Glutamatergic neuron (in vitro differentiated cells): ENCODE data around the gene SECISBP2. TPM values are rescaled to one million over a fixed set of nuclear protein-coding genes. Genes with fewer than 3 reads are reported as not detected.

Experiments
- DNase-seq: peaks from one replicate; pipeline ENCODE4 v3.0.0; 2022
- H3K27ac Mint-ChIP-seq: one replicate; pipeline ENCODE4 v1.8.0; 2020; ENCODE audit warnings: mild to moderate bottlenecking, mixed read lengths, inconsistent platforms; ENCODE audit not compliant: unreplicated experiment
- H3K27me3 Mint-ChIP-seq: one replicate; pipeline ENCODE4 v1.8.0; 2020; ENCODE audit warnings: mild to moderate bottlenecking, moderate library complexity, mixed read lengths, inconsistent platforms; ENCODE audit not compliant: unreplicated experiment
- H3K36me3 Mint-ChIP-seq: one replicate; pipeline ENCODE4 v1.8.0; 2020; ENCODE audit warnings: mild to moderate bottlenecking, mixed read lengths, inconsistent platforms; ENCODE audit not compliant: unreplicated experiment
- H3K4me1 Mint-ChIP-seq: one replicate; pipeline ENCODE4 v1.8.0; 2020; ENCODE audit warnings: mild to moderate bottlenecking, low read depth, mixed read lengths, inconsistent platforms; ENCODE audit not compliant: unreplicated experiment
- H3K4me3 Mint-ChIP-seq: one replicate; pipeline ENCODE4 v1.8.0; 2020; ENCODE audit warnings: mild to moderate bottlenecking, mixed read lengths, inconsistent platforms; ENCODE audit not compliant: unreplicated experiment
- H3K9me3 Mint-ChIP-seq: one replicate; pipeline ENCODE4 v1.8.0; 2020; ENCODE audit warnings: mild to moderate bottlenecking, moderate library complexity, mixed read lengths, inconsistent platforms; ENCODE audit not compliant: unreplicated experiment
- microRNA-seq: library from miRNA; unstranded; fragments of <30 nt; microRNA quantifications from one replicate; pipeline ENCODE4, GENCODE V29; 2020; ENCODE audit not compliant: unreplicated experiment
- total RNA-seq: library from RNA; stranded (reverse); fragmentation: NEBNext Ultra II Directional; extraction: Animal tissue kit (Norgen Biotek cat#: 25700); gene quantifications from one replicate; pipeline ENCODE4 v1.2.1, GENCODE V29; 2021; ENCODE audit not compliant: unreplicated experiment
- TF ChIP-seq, protein P1 (sequence below): fragments of 200-600 bp; sonication (generic); IDR thresholded peaks from one replicate; pipeline ENCODE4 v1.5.0; 2021; ENCODE audit not compliant: partially characterized antibody, unreplicated experiment

The SECISBP2 gene
- total RNA-seq, 1 donor from 2014 or later, result 86.4 TPM

DNA sequence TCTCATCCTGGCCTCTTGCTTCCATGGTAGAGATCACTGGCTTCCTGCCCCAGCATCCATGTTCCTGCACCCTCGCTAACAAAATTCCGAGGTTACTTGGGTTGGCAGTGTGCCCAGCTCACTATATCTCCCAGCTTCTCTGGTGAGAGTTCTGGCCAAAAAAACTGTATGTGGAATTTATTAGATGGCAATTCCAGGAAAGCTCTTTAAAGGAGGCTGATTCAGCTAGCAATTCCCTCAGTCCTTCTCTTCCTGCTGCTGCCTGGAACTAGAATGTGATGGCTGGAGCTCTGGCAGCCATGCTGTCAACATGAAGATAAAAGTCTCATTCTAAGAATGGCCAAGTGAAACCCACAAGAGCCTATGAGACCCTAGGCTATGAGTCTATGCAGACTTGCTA, 88.8 kb downstream of the SECISBP2 start:
- TF ChIP-seq, protein P1, sequence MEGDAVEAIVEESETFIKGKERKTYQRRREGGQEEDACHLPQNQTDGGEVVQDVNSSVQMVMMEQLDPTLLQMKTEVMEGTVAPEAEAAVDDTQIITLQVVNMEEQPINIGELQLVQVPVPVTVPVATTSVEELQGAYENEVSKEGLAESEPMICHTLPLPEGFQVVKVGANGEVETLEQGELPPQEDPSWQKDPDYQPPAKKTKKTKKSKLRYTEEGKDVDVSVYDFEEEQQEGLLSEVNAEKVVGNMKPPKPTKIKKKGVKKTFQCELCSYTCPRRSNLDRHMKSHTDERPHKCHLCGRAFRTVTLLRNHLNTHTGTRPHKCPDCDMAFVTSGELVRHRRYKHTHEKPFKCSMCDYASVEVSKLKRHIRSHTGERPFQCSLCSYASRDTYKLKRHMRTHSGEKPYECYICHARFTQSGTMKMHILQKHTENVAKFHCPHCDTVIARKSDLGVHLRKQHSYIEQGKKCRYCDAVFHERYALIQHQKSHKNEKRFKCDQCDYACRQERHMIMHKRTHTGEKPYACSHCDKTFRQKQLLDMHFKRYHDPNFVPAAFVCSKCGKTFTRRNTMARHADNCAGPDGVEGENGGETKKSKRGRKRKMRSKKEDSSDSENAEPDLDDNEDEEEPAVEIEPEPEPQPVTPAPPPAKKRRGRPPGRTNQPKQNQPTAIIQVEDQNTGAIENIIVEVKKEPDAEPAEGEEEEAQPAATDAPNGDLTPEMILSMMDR, result no peak
- no peak for DNase-seq
- Mint-ChIP-seq H3K27me3 (peaks cover 21% of the 10 kb centered on the region), H3K4me1 (peaks cover 33% of the 10 kb centered on the region), H3K4me3 (no peak overlapping the region), H3K36me3 (peaks cover 16% of the 10 kb centered on the region), H3K27ac (no peak overlapping the region), H3K9me3 (peaks cover 17% of the 10 kb centered on the region)

DNA sequence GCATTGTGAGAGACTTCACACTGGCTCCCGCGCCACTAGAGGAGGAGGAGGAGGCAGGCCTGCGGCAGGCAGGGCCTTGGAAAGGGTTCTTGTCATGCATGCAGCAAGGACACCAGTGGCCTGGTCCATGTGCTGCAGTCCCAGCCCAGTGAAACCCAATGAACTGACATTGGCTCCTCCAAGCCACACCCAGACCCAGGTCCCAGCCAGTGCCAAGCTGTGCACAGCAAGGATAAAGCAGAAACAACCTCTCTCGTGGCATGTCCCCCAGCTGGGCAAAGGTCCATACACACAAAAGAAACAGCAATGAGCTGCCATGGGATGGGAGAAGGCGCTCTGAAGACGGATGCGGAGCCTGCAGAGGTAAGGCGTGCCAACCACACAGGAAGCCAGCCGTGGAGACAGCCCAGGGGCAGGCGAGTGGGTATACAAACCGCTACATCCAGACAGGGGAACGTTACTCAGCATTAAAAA, 90.4 kb downstream of the SECISBP2 start:
- no peak overlapping the region for H3K27ac Mint-ChIP-seq
- no peak for DNase-seq
- peaks cover 23% of the 10 kb centered on the region for H3K27me3 Mint-ChIP-seq
- peaks cover 16% of the 10 kb centered on the region for H3K36me3 Mint-ChIP-seq
- H3K4me1 Mint-ChIP-seq, result peaks cover 44% of the 10 kb centered on the region
- H3K9me3 Mint-ChIP-seq, result peaks cover 22% of the 10 kb centered on the region
- no peak overlapping the region for H3K4me3 Mint-ChIP-seq
- TF ChIP-seq, protein P1, result no peak

Small RNA genes lying within 50 kb of the gene (microRNA-seq; reads per million reads assigned to microRNA genes)
- 0.55 reads per million for gene MIR3153

Other genes with a start within 250 kb of the SECISBP2 start
- 0.83 TPM for gene SHC3, start 139.7 kb upstream of the SECISBP2 start, total RNA-seq
- 48.7 TPM for gene CKS2, start 7.3 kb upstream of the SECISBP2 start, total RNA-seq
- gene SEMA4D, start 179.6 kb downstream of the SECISBP2 start, total RNA-seq, result 192 TPM